ENCODE results near the gene IQGAP2.

Gene IQGAP2

DNA sequence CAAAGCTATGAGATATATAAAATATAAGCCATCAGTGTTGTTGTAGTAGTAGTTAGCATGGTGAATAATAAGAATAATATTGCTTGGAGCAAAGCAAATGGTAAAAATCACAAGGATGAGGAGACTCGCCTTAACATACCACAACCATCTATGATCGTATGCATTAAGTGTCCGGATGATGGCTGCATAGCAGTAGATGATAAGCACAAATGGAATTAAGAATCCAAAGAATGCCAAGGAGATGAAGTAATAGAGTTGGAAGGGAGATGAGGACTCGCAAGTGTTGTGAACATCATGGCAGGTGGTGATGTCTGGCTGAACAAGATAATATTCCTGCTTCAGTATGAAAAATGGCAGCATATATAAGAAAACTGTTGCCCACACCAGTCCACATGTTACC is 214.6 kb downstream of the IQGAP2 start:
- DNase-seq, result no peak

DNA sequence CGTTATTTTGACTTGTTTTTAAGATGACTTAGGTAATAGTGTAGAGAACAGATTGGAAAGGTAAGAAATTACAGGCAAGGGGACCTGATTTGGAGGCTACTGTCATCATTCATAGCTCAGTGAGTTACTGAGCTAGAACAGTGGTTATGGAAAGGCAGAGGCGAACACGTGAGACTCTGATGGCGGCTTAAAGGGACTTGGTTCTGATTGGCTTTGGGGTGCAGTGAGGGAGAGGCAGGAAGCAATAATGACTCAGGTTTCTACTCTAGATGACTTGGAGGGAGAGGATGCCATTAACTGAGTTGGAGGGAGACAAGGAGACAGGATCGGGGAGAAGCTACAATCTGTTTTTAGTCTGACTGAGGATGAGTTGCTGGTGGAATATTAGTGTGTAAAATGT is 217.1 kb downstream of the IQGAP2 start:
- DNase-seq, result no peak

DNA sequence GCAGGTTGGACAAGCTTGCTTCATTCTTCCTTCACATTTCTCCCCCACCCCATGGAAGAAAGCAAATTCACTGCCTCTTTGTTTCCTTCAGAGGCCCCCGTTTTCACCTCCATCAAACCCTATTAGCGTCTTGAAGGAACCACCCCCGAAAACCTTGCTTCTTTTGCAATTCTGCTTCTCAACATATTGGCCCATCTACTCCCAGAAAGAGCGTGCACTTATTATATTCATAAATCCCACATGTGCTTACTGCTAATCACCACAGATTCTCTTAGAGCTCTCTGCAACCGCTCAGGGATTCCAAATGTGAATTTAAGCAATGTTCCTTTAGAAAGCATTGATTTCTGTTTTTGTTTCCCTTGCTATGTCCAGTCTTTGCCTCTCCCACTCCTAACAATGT is 219.0 kb downstream of the IQGAP2 start:
- DNase-seq, result no peak

DNA sequence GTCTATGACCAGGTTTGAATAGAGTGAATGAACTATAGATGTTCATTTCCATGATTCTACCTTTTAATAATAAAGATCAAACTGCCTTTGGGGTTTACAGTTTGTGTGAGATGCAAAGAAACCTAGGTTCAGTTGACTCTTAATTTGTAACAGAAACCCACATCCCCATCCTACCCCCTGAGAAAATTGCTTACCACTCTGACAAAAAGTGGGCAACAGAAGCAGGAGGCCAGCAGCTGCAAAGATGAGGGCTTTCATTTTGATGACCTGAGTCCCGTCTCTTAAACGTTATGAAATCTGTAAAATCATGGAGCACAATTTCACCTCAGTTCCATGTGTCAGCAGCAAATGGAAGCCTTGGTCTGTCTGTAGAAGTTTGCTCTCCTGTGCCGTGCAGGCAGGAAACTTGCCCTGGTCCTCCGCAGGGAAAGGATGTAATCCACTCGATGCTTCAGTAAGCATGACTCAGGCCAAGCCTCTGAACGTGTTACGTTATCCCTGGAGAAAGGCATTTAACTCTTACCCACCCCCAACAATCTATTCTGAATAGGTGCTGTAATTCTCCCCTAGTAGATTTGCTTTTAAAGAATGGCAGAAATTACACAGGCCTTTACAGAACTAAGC is 220.0 kb downstream of the IQGAP2 start, which contains the start of gene F2RL2:
TSS of gene F2RL2 (minus strand) at position 431 of the 624 bp plus-strand sequence. CDS start at position 258, 173 bp downstream.
- DNase-seq, result peak; percentile 78

DNA sequence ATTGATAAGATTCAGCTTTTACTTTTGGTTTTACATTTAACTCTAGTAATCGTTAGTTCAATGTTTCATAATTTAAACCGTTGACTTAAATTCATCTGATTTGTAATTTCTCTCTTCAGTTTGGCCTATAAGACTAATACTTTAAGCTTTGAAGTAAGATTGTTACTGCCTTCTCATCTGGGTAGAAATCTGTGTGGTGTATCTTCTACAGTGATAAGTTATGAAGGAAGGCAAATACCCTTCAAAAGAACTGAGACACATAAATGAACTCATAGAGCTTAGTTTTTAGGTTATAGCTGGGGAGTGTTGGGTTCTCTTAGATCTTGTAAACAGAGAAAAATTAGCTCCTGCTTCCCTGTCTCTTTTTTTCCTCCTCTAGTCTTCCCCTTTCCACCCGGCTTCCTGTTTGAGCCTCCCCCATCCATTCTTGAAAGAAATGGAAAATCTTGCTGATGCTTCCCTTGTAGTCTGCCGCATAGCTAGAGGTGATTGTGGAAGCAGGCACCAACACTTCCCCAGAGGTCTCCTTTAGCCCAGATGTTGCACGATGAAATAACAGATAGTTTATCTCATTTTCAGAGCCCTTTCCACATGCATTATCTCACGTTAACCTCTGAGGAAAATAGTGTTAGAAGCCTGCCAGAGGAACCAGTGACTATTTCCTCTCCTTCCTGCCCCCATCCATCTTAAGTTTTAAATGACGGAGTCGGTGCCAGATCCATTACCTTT is 222.2 kb downstream of the IQGAP2 start:
- DNase-seq, result peak; percentile 22

DNA sequence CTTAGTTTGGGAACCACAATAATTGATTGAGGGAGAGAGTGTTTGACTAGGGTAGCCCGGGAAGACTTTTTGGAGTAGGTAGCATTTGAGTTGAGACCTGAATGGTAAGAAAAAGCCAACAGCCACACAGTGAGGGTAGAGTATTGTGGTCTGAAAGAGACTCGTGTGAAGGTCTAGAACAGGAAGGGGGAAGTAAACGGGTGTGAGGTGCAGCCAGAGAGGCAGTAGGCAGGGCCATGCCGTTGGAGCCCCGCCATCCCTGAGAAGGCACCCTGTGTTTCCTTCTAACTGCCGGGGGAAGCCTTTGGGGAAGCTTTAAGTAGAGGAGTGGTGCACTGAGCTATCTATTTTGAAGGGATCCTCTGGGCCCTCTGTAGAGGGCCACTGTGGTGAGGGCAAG is 223.7 kb downstream of the IQGAP2 start:
- no peak for DNase-seq

DNA sequence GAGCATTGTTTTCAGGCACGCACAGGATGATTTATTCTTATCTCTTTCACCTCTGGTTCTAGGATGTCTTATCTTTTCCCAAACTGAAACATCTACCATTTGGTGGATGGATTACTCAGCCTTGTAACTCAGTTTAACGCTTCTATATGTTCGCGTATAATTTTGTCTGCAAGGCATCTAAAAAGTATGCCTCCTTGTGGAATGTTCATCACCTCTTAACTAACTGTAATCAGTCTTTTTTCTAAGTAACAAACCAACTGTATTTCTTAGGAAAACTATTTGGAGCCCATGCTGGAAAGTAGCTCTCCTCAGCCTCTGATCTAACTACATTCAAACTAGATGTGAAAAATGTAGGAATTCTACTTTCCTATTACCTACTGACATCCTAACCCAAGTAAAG is 231.6 kb downstream of the IQGAP2 start:
- DNase-seq, result no peak

DNA sequence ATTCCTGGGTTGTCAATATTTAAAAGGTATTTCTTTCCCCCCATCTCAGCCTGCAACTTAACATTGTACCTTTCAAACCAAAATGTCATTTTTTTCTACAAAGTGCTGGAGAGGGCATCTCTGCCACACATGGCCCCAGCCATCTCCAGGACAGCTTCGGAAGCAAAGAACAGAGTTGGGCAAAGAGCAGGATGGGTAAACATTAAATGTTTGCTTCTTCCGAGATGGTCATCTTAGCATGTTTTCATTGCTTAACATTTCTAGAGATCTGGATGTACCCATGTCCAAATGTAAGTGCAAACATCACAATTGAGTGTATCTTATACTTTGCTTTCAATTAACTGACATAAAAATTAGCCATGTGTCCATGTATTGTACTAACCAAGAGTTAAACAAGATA is 234.4 kb downstream of the IQGAP2 start:
- no peak for DNase-seq

DNA sequence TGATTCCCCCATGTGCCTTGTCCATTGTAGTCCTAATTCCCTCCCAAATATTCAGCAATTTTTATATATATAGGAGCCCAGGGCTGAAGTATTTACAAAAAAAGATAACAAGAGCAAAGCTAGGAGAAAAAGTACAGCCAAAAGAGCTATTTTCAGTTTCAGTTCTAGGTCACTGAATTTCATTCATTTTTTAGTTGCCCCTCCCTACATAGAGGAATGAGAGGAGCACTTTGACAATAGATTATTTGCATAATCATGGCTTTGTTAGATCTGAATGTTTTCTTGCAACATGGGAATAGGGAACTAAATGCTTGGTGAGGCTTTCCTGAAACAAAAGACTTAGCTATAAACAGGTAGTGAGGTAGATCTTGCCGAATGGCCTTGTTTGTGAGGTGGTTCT is 235.4 kb downstream of the IQGAP2 start:
- DNase-seq, result no peak

DNA sequence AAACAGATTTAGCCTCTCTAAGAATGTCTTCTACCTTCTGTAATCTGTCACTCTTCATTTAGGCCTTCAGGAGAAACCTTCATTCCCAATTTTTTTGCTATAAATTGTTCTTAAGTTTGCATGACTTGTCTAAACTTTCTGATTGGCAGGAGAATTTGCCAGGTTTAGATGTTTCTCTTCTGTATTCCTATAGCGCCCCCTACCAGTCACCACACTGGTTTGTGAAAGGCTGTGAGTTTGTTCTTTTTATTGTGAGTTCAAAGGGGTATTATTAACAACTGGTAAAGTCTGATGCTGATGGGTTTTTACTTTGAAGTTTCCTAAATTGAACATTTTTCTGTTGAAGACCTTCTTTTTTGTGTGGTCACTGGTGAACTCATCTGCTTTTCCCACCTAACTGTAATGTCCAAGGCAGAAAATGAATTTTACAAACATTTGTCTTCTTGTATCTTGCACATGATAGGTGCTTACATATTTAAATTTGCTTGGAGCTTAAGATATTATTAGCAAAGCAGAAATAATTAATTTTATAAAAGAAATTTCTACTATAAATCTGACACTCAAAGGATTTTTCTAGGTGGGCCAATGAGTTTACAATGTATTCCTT is 238.5 kb downstream of the IQGAP2 start:
- DNase-seq, result peak; percentile 88

DNA sequence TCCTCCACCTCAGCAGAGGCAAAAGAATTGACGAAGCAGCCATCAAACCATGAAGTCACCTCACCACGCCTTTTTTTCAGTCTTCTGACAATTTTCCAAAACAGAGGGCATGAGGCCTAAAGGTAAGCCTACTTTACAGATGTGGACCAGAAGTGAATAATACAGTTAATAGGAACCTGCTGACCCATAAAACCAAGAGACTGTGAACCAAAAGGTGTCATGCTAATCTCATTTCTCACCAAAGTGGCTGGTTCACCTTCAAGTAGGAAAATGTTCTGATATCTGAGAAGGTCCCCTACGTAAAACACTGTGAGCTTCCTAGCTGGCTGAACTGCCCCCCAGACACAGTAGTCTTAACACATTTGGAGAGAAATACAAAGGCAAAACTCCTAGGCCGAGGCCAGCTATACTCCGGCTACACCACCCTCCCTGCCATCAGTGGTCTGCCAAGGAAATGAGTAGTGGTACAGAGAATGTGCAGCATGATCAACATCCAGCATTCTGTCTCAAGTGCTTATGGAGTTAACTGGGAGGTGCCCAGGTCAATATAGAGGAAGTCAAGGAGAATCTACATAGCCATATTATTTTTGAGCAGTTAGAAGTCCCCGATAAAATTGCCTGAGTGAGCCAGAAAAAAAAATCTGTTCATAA is 239.4 kb downstream of the IQGAP2 start:
- no peak for DNase-seq

DNA sequence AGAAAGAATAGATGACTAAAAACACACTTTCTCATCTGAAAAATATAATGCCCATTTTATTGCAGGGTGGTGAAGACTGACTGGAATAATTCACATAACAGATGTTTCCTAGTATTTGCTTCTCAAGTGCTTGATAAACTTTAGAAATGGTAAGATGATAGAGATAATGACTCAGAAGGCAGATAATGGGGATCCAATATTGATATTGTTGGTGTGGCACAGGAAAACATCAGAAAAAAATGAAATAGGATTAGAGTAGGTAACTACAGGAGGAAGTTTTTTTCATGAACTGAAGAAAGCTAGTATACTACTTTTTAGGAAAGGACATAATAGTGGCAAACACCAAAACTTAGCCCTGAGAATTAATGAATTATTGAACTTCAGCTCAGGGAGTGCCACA is 240.3 kb downstream of the IQGAP2 start:
- DNase-seq, result no peak

DNA sequence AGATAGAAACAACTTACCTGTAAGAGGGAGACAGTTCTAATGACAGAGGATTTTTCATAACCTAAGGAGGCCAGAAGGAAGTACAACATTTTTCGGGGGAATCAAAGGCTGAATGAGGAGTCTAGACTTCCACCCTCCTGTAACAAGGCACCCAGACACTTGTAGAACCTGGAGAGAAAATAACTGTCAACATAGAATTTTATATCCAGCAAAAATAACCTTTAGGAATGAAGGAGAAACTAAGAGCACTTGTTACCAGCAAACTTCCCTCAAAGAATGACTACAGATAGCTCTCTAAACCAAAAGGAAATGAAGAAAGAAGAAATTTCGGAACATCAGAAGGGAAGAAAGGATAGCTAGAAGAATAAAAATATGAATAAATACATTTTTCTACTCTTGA is 246.1 kb downstream of the IQGAP2 start:
- DNase-seq, result no peak

DNA sequence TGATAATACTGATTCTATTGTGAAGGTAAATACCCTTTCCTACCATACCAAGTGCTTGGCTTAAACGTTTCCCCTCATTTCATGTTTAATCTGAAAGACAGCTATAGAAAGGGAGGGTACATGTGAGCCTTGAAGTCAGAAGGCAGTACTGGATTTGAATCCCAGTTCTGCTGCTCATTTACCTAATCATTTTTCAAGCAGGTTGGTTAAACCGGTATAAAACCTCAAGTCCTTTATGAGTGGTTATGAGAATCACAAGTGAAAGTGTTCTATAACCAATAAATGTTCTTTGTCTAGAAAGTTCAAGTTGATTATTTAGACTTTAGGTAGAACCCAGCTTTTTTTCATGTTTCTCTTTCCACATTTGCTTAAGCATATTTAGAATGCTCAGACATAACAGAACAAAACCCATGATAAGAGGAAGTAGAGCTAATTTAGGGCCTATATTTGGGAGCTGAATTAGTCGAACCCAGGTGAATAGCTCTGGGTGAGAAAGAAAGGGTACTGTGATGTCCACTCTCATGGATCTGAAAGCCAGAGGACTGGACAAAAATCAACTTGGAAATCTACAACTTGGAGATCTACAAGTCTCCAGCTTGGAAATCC is 249.8 kb downstream of the IQGAP2 start:
- no peak for DNase-seq

DNA sequence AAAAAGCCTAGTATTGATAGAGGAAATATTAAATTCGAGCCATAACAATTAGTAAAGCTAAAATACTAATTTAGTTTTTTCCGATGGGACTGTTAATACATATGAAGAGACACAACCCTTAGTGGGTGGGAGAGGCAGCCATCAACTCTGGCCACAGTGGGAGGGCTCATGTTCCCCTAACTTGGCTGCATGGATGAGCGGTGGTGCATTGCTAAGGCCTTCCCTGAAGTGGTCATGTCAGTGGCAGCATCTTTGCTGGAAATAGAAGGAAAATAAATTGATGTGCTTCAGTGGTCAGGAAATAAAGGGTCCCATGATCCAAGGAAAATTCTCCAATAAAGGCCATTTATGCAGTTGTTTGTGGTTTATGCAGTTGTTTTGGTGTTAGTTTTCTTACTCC is 254.0 kb downstream of the IQGAP2 start:
- DNase-seq, result peak; percentile 5

DNA sequence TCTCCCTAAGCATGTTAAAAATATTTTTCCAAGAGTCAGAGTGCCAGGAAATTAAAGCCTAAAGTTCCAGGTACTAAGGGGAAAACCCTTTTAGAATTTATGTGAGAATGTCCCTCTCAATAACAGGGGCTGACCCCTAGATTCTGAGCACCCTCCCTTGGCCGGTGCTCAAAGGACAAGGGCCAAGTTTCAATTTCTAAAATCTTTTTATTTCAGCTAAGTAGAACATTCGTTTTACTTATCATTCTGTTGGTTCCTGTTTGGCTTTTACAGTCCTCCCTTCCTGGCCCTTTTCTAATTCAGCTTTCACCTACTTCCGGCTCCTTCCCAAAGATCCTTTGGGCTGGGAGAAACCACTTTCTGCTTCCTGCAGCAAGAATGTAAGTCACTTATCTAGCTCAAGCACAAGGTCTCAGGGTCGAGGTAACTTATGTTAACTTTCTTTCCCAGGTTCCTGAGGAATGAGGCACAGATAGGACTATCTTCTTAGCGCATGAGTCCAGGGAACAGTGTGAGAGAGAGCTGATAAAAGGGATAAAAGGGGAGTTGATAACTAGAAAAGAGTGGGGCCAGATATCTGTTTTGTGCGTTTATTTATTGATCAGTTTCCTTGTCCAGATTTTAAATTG is 254.7 kb downstream of the IQGAP2 start:
- no peak for DNase-seq

DNA sequence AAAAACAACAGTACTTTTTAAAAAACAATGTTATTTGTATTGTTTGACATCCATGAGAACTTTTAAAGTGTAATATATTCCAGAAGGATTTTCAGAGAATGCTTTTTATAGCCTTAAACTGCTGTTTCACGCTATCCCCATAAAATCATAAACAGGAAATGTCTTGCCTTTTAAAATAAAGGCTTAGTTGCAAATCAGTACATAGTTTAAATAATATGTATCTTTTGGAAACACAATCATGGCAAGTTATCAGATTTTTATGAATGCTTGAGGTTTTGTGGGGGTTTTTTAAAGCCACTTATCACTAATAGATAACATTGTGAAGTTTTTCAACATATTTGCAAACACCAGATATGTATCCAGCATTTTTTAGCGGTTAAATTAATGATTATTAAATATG is 257.3 kb downstream of the IQGAP2 start:
- no peak for DNase-seq

DNA sequence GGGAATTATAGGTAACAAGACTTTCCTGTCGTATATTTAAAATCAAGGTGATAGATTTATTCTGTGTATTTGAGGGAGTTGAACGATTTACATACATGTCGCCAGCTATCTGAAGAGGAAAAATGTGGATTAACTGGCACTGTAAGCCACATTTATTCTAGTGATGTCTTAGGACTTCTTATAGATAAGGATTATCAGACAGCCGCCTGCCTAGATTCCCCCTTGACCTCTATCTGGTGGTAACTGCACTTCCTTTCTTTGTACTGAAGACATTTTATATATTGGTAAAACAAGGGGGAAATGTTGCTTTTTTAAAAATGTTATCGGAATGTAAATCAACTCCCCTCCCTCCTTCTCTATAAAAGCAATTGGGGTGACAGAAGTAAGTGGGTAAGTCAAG is 259.4 kb downstream of the IQGAP2 start:
- no peak for DNase-seq

DNA sequence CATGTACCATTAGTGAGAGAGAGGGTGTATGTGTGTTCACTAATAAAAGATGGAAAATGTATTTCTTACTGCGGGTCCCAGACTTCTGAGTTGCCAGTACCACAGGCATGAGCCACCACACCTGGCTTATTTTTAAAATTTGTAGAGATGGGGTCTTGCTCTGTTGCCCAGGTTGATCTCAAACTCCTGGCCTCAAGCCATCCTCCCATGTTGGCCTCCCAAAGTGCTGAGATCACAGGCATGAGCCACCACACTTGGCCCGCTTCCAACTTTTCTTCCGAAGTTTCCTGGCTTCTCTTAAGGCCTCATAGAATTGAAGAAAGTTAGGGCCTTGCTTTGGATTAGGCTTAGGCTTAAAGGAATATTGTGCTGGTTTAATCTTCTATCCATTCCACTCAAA is 260.5 kb downstream of the IQGAP2 start:
- no peak for DNase-seq

DNA sequence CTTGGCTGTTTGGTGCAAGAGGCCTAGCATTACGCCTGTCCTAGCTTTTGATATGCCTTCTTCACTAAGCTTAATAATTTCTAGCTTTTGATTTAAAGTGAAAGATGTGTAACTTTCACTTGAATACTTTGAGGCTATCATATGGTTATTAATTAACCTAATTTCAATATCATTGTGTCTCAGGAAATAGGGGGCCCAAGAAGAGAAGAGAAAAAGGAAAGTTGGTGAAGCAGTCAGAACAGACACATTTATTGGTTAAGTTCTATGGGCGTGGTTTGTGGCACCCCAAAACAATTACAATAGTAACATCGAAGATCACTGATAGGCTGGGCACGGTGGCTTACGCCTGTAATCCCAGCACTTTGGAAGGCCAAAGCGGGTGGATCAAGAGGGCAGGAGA is 261.0 kb downstream of the IQGAP2 start:
- DNase-seq, result no peak

DNA sequence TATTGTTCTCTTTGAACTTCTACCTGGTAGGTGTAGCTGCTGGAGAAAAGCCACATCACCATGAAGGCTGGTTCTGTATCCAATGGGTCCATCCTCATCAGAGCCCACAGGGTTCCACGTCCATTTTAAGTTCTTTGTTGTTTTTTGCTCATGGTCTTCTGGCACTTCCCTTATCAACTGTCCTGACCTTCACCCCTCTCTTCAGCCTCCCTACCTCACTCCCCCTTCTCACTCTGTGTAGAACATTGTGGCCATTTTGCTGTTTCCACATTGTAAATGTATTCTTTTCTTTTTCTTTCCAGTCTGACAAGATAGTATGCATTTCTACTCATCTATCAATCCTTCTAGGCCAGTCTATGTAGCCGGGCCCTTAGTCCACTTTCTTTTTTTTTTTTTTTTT is 264.4 kb downstream of the IQGAP2 start:
- no peak for DNase-seq

DNA sequence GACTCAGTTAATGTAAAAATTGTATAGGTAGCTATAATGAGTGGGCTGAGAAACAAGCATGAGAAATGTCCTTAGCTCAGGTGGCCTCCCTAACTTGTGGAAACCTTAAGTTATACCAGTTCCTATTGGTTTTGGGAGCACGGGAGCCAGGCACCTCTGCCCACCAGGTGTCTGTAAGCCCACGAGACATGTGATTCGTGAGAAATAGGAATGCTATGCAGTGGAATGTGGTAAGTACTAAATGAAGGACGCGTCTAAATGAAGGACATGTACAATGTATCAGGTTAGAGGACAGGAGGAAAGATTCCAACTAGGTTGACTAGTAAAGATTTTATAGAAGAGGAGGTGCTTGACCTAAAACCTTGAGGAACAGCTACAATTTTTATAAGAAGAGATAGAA is 266.2 kb downstream of the IQGAP2 start:
- no peak for DNase-seq

DNA sequence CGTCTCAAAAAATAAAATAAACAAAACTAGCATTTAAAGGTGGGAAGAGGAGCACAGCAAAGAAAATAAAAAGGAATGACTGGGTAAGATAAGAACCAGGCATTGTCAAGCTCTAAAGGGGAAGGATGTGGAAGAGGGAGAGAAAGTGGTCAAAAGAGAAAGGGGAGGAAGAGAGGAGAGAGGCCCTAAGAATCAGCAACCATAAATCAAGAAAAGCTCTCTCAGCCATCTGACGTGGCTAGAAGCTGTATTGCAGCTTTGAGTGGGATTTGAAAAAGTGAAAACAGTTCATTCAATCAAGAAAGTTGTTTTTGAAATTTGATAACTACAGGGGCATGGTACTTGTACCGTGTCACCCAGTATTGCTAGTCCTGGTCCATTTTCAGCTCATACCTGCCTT is 267.4 kb downstream of the IQGAP2 start:
- no peak for DNase-seq
